IMR-90 (cell line): ENCODE data around the gene PAM16. TPM values are rescaled to one million over a fixed set of nuclear protein-coding genes. Genes with fewer than 3 reads are reported as not detected.

Experiments
- CEBPB ChIP-seq: IDR thresholded peaks from 2 replicates; pipeline ENCODE4 v1.6.1; 2012; ENCODE audit warnings: low read depth, low read length, improper control_type of control experiment
- CHD1 ChIP-seq: IDR thresholded peaks from 2 replicates; pipeline ENCODE4 v1.6.1; 2012; ENCODE audit warnings: low read depth, low read length, improper control_type of control experiment
- ELK1 ChIP-seq: fragments of 150-350 bp; IDR thresholded peaks from 2 replicates; pipeline ENCODE4 v1.6.1; 2016; ENCODE audit warnings: low read depth, mild to moderate bottlenecking, low read length, moderate library complexity, borderline replicate concordance
- FOS ChIP-seq: fragments of 150-350 bp; IDR thresholded peaks from 2 replicates; pipeline ENCODE4 v1.6.1; 2016; ENCODE audit warnings: low read depth, low read length
- NFE2L2 ChIP-seq: fragments of 150-350 bp; IDR thresholded peaks from 2 replicates; pipeline ENCODE4 v1.6.1; 2016; ENCODE audit warnings: low read depth, mild to moderate bottlenecking, low read length
- RAD21 ChIP-seq: IDR thresholded peaks from 2 replicates; pipeline ENCODE4 v1.6.1; 2012; ENCODE audit warnings: low read length, improper control_type of control experiment
- USF2 ChIP-seq: fragments of 150-350 bp; IDR thresholded peaks from 2 replicates; pipeline ENCODE4 v1.6.1; 2017; ENCODE audit warnings: mild to moderate bottlenecking, antibody characterized with exemption, low read length, low read depth
- polyA plus RNA-seq, 3 experiments: library from polyadenylated mRNA; depleted of rRNA; stranded (reverse); fragments of >200 nt; gene quantifications; 2 replicates each; pipeline ENCODE4 v1.2.3, GENCODE V29; 2012; ENCODE audit warnings: low replicate concordance in 1 of 3
- total RNA-seq: library from RNA; depleted of rRNA; stranded (reverse); fragments of >200 nt; gene quantifications from 2 replicates; pipeline ENCODE4 v1.2.3, GENCODE V29; 2012

The PAM16 gene
- total and polyA plus RNA-seq, 2 of the 4 experiments (the other 2 are of a cell fraction) = 17.9 to 48.4 TPM

GRCh38 chr16:4353675-4354074, 2.6 kb upstream of the PAM16 start (continued):
- TF ChIP-seq USF2 (no peak), NFE2L2 (no peak), CHD1 (no peak), CEBPB (no peak), RAD21 (no peak), FOS (no peak), ELK1 (no peak)
